PC-9 (cell line): ENCODE results near the gene ROBO1. TPM values are rescaled to one million over a fixed set of nuclear protein-coding genes. Genes with fewer than 3 reads are reported as not detected.

Source experiments
- BruUV-seq: library from RNA; stranded (reverse); fragments of 400-500 nt; replicated peaks from 2 replicates; lab custom pipeline; 2021; lab: Mats Ljungman, UMichigan
- CTCF ChIA-PET: fragments of 300-600 bp; sonication (Branson Sonifier 250); formaldehyde crosslinking; loops from one replicate; lab custom pipeline; 2022; ENCODE audit warnings: antibody characterized with exemption; lab: Charles Lee
- POLR2A ChIA-PET: fragments of 300-600 bp; sonication (Branson Sonifier 250); formaldehyde crosslinking; loops from one replicate; lab custom pipeline; 2022; ENCODE audit warnings: antibody characterized with exemption; ENCODE audit not compliant: unreplicated experiment; lab: Charles Lee
- DNase-seq, 2 experiments: peaks; one replicate each; pipeline versions ENCODE4 v3.0.0 to v3.0.0-alpha.2; 2015 to 2022; ENCODE audit warnings: mixed read lengths in 1 of 2
- H2AFZ ChIP-seq: fragments of 200-600 bp; sonication (generic); 2 replicates; pipeline ENCODE4 v1.8.1; 2017; ENCODE audit warnings: antibody characterized with exemption
- H3F3A ChIP-seq: fragments of 200-600 bp; sonication (generic); 2 replicates; pipeline ENCODE4 v1.8.1; 2017; ENCODE audit warnings: antibody characterized with exemption, mild to moderate bottlenecking, low read depth; ENCODE audit not compliant: insufficient read depth
- H3K27ac ChIP-seq: fragments of 200-600 bp; sonication (generic); 2 replicates; pipeline ENCODE4 v1.6.1; 2016; ENCODE audit warnings: mixed run types
- H3K27me3 ChIP-seq: fragments of 200-600 bp; sonication (generic); 2 replicates; pipeline ENCODE4 v1.6.1; 2016; ENCODE audit warnings: low read depth, mixed run types; ENCODE audit not compliant: insufficient read depth
- H3K36me3 ChIP-seq: fragments of 200-600 bp; sonication (generic); 2 replicates; pipeline ENCODE4 v1.6.1; 2016; ENCODE audit warnings: low read depth, mixed run types
- H3K4me1 ChIP-seq: fragments of 200-600 bp; sonication (generic); replicated peaks from 2 replicates; pipeline ENCODE4 v1.6.1; 2016; ENCODE audit warnings: mixed run types; ENCODE audit not compliant: insufficient read depth
- H3K4me2 ChIP-seq: fragments of 200-600 bp; sonication (generic); 2 replicates; pipeline ENCODE4 v1.6.1; 2017; ENCODE audit warnings: mixed run types
- H3K4me3 ChIP-seq: fragments of 200-600 bp; sonication (generic); 2 replicates; pipeline ENCODE4 v1.6.1; 2016; ENCODE audit warnings: mixed run types
- H3K79me2 ChIP-seq: fragments of 200-600 bp; sonication (generic); 2 replicates; pipeline ENCODE4 v1.6.1; 2017; ENCODE audit warnings: low read depth, mixed run types
- H3K9me2 ChIP-seq: fragments of 200-600 bp; sonication (generic); 2 replicates; pipeline ENCODE4 v1.8.1; 2017; ENCODE audit warnings: mild to moderate bottlenecking; ENCODE audit not compliant: insufficient read depth
- H3K9me3 ChIP-seq: fragments of 200-600 bp; sonication (generic); 2 replicates; pipeline ENCODE4 v1.8.1; 2016; ENCODE audit warnings: low read depth; ENCODE audit not compliant: insufficient read depth
- H4K20me1 ChIP-seq: fragments of 200-600 bp; sonication (generic); 2 replicates; pipeline ENCODE4 v1.8.1; 2017; ENCODE audit not compliant: insufficient read depth
- CTCF ChIP-seq: fragments of 200-600 bp; sonication (generic); conservative IDR thresholded peaks from 2 replicates; pipeline ENCODE4 v1.6.1; 2017; ENCODE audit warnings: mixed run types, antibody characterized with exemption, mild to moderate bottlenecking, moderate library complexity
- EZH2 ChIP-seq: fragments of 200-600 bp; sonication (generic); IDR thresholded peaks from 2 replicates; pipeline ENCODE4 v1.8.0; 2017; ENCODE audit warnings: antibody characterized with exemption, low read depth
- intact Hi-C: fragments of 100-400 bp; cut with micrococcal nuclease; formaldehyde crosslinking; loops from one replicate; pipeline ENCODE4 v1.10.0; 2022; ENCODE audit not compliant: unreplicated experiment
- total RNA-seq: library from RNA; stranded (reverse); gene quantifications from 2 replicates; pipeline ENCODE4 v1.2.3, GENCODE V29; 2021

The ROBO1 gene
- total RNA-seq, 1 experiment from 2014 or later: 17.5 TPM

- no peak for DNase-seq
- Histone ChIP-seq H3K4me3 (no peak overlapping the region), H4K20me1 (no peaks in the 10 kb centered on the region), H3K27ac (no peak overlapping the region), H3K4me1 (no peaks in the 10 kb centered on the region), H3F3A (no peaks in the 10 kb centered on the region), H3K4me2 (no peak overlapping the region), H3K36me3 (no peaks in the 10 kb centered on the region), H3K9me3 (no peaks in the 10 kb centered on the region; the same call in none of the 2 replicates), H3K79me2 (no peaks in the 10 kb centered on the region), H2AFZ (no peak overlapping the region), H3K9me2 (no peaks in the 10 kb centered on the region; the same call in 1 of the 2 replicates), H3K27me3 (no peaks in the 10 kb centered on the region)
- TF ChIP-seq EZH2 (no peak), CTCF (no peak)
- no TSS peak for BruUV-seq
- intact Hi-C loops: no loop called here
- POLR2A ChIA-PET: no interaction called here
- CTCF ChIA-PET: no interaction called here
These were observed 181.6 kb downstream of the ROBO1 start for GRCh38 chr3:79586232-79586631.

GRCh38 chr3:79572930-79573329 lies 194.9 kb downstream of the ROBO1 start:
- Histone ChIP-seq H3K79me2 (no peaks in the 10 kb centered on the region), H3K36me3 (no peaks in the 10 kb centered on the region), H3K4me3 (no peak overlapping the region), H3K27me3 (no peaks in the 10 kb centered on the region), H3K4me1 (no peaks in the 10 kb centered on the region), H2AFZ (no peak overlapping the region), H3K27ac (no peak overlapping the region), H3K9me3 (no peaks in the 10 kb centered on the region), H3K9me2 (no peaks in the 10 kb centered on the region; the same call in 1 of the 2 replicates), H4K20me1 (no peaks in the 10 kb centered on the region), H3K4me2 (no peak overlapping the region), H3F3A (no peaks in the 10 kb centered on the region)
- intact Hi-C loops: no loop called here
- TF ChIP-seq EZH2 (no peak), CTCF (no peak)
- ChIA-PET POLR2A (no interaction called here), CTCF (no interaction called here)
- no peak for DNase-seq
- no TSS peak for BruUV-seq

GRCh38 chr3:79568938-79569337 lies 198.9 kb downstream of the ROBO1 start:
- intact Hi-C loops: no loop called here
- no peaks in the 10 kb centered on the region for H4K20me1 ChIP-seq
- H3K27ac ChIP-seq: no peak overlapping the region
- no peaks in the 10 kb centered on the region for H3K79me2 ChIP-seq
- H3K4me3 ChIP-seq: no peak overlapping the region
- H3K9me2 ChIP-seq: no peaks in the 10 kb centered on the region; the same call in 1 of the 2 replicates
- no peak for DNase-seq
- H3K4me2 ChIP-seq: no peak overlapping the region
- CTCF ChIA-PET: no interaction called here
- POLR2A ChIA-PET: interaction anchor here (0.5 kb wide), 1 partner anchor 1145 kb away, joined by 5 read pairs; no protein-coding TSS in a partner anchor
- H3K27me3 ChIP-seq: no peaks in the 10 kb centered on the region
- no TSS peak for BruUV-seq
- H3F3A ChIP-seq: no peaks in the 10 kb centered on the region
- TF ChIP-seq EZH2: no peak
- TF ChIP-seq CTCF: no peak
- no peaks in the 10 kb centered on the region for H3K36me3 ChIP-seq
- H3K4me1 ChIP-seq: no peaks in the 10 kb centered on the region
- no peak overlapping the region for H2AFZ ChIP-seq
- H3K9me3 ChIP-seq: no peaks in the 10 kb centered on the region
